GM18520 (cell line): Measurements from ENCODE around the gene HMGCS2.
"Not testable (repeated sequence)": the region's sequence is repeated elsewhere in the genome, so short reads cannot be mapped to it uniquely, and the experiment has no call there.

Experiments
- ATAC-seq: cut with Tn5 transposase; IDR thresholded peaks from one replicate; pipeline ENCODE4 v1.9.1; 2021; ENCODE audit not compliant: unreplicated experiment

The HMGCS2 gene

DNA sequence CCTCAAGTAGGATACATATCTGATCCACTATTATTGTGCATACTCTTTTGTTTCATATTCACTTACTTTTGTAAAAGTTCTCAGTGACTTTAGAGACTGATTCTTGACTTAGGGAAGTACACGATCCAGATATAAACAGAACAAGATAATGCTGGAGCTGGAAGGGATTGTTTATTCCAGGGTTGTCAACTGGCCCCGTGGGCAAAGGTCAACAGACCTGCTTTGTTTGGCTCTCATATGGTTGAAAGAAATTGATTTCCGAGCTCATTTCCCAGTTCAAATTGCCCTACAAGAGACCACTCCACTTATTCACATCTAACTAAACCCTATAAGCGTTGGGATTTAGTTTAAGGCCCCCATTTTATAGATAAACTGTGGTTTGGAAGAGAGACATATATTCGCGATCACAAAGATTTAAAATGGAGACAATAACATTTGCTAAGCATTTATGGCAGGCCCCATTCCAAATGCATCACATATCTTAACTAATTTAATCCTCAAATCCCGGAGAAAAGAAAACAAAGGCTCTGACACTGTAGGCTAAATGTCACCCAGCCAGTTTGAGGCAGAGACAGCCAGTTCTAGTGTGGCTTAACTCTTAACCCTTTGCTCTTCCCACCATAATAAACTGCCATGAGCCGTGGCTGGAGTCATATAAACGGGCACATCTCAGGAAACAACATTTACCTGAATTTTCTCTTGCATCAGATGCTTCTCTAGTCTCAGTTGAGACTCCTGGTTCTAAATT is 21.9 kb upstream of the HMGCS2 start:
- no peak for ATAC-seq

DNA sequence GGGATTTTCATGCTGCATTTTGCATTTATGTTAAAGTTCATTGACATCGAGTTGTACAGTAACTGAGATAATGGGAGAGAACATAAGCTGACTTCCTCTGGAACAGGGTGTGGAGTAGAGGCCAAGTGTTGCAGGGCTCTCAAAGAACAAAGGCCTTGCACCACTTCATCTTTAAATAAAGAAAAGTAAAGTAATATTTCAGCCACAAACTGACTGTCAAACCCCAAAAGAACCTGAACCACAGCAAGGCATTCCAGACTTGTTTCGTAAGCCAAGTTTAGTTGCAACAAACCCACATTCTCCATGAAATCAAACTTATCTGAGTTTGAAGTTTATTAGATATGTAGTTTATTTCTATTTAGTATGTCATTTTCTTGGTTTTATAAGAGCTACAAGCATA is 19.1 kb upstream of the HMGCS2 start:
- no peak for ATAC-seq

DNA sequence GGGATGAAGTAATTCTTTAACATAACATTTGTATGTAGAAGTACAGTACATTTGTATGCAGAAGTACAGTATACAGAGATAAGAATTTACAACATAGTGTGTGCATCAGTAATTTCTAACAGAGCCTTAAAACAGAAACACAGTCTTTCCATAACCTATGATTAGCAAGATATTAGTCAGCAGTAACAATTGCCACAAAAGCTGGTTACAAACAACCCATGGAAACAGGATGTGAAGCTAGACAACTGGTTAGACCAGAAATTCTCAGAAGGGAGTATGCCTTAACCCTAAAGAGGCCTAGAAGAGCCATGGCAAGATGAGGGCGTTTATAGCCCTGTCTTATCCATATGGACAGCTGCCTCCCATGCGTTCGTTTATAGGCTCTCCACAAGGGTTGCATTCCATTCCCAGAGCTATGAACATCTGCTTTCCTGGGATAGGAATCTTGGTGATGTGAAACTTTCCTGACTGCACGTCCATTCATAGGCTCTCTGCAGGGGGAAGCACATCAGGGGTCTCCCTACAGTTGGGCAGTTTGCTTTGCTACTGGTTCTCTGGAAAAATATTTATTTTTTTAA is 17.9 kb upstream of the HMGCS2 start:
- not testable (repeated sequence) for ATAC-seq

DNA sequence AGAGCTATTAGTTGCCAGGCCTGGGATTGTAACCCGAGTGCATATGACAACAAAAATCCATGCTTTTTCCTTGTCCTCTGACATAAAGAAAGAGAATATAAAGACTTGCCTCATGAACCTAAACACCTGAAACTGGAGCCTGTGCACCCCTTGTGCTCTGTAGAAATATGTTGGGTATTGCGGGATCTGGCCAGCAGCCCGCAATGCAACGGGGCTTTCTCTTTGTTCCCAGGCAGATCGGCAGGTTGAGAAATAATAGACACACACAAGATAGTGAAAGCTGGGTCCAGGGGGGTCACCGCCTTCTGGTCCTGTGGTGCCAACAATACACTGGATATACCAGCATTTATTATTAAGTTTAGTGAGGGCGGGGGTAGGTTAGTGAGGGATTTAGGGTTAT is 17.3 kb upstream of the HMGCS2 start:
- not testable (repeated sequence) for ATAC-seq

DNA sequence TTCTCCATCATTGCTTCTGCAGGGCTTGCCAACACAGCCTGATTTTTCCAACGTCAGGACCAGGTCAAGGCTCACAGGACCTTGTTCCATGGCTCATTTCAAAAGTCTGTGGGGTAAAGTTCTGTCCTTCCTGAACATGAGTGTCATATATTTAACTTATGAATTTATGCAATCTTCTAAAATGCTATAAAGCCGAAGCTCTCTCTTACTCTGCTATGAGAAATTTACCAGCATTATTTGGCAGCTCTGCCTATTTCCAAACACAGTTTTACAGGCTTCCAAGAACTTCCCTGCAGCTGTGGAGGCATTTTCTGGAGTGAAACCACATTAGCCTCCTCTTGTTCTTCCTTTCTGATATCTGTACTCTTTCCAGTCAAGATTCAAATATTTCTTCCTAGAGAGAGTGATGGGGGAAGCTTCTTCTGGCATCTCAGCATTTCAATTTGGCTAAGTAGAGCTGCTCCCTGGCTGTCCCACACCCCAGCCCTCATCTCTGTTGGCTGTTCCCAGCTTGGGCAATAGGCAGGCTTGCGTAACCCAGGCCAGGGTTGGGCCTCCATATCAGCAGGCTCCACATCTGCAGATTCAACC is 15.6 kb upstream of the HMGCS2 start:
- no peak for ATAC-seq

DNA sequence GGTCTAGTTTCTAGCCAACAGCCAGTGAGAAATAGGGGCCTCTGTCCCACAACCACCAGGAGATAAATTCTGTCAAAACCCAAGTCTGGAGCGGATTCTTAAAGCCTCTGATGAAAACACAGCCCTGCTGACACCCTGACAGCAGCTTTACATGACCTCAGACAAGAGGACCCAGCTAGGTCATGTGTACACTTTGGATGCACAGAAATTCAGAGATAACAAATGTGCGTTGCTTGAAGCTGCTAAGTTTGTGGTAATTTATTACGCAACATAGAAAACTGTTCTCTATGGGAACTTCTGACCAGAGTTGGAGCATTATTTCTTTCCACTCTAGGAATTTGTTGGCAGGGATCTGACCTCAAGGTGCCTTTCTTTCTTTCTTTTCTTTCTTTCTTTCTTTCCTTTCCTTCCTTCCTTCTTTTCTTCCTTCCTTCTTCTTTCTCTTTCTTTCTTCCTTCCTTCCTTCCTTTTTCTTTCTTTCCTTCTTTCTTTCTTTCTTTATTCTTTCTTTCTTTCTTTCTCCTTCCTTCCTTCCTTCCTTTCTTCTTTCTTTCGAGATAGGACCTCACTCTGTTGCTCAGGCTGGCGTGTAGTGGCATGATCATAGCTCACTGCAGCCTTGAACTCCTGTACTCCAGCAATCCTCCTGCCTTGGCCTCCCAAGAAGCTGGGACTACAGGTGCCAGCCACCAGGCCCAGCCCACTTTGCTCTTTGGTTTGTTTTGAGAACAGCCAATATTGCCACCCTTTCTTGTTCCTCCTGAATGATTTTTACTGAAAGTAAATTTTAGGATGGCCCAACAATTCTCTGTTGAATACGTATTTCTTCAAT is 14.9 kb upstream of the HMGCS2 start:
- ATAC-seq: no peak

DNA sequence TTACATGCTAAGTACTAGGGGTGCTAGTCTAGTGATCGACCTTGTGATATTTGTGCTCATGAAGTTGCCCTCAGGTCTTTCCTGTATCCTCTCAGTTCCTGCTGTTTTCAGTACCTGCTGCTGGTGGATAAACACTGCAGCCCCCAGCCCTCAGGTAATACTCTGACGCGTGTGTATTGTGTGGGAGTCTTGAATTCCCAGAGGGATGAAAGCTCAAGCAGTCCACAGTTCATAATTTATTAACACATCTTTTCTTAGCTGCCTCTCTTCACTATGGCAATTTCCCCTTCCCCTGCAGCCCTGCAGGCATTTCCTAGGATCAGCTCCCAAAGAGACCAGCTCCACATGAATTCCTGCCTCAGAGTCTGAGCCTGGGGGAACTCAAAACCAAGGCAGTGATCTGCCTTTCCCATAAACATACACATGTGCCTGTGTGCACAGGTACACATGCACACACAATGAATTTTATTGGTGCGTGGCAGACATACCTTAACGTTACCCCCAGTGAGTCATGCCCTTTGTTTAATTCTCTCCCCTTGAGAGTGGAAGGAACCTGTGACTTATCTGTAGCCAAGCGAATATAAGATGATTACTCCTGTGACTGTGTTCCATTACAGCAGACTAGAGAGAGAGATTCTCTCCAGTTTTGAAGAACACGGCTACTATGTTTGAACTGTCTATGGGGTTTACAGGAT is 14.1 kb upstream of the HMGCS2 start:
- no peak for ATAC-seq

DNA sequence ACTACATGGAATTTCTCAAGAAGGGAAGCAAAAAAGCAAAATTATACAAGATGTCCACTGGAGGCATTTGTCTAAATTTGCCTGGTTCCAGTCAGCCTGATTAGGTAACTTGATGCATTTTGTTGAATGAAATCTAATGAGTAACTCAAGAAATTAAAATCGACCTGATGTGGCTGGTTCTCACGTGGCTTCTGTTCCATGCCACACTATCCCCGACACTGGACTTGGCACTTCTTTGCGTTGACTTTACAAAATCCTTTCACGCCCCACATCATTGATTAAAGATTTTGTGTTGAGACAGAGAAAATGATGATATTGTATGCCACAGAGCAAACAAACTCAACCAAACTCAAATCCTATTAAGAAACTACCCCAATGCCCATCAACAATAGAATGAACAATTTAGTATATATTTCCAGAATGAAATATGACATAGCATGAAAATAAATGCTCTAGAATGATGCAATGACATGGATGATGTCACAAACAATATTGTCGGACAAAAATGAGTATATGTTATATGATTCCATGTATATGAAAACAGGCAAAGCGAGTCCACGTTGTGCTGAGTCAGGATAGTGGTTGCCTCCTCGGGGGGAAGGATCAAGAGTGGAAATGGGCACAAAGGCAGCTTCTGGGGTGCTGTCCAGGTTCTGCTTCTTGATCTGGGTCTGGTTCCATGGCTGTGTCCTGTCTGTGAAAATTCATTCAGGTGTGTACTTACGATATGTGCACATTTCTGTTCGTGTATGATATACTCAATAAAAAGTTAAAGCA is 12.9 kb upstream of the HMGCS2 start:
- no peak for ATAC-seq

DNA sequence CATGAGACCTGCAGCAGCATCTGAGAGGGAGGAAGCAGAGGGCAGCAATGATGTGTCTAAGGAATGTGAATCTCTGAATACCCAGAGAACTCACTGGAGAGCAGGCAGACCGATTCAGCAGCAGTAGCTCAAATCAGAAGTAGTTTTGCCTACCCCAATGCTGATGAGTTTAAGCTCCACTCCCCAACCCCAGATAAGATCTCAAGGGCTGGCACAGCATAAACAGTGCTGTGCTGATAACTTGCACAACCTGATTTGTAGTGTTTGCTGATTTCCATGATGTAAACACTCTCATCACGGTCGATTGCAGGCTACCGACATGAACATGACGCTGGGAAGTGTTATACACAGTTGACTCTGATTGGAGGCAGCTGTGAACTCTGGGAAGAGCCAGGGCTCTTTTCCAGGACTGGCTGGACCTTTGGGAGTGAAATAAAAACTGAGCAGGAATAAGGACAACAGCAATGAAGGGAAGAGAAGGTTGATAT is 11.2 kb upstream of the HMGCS2 start:
- ATAC-seq: no peak

DNA sequence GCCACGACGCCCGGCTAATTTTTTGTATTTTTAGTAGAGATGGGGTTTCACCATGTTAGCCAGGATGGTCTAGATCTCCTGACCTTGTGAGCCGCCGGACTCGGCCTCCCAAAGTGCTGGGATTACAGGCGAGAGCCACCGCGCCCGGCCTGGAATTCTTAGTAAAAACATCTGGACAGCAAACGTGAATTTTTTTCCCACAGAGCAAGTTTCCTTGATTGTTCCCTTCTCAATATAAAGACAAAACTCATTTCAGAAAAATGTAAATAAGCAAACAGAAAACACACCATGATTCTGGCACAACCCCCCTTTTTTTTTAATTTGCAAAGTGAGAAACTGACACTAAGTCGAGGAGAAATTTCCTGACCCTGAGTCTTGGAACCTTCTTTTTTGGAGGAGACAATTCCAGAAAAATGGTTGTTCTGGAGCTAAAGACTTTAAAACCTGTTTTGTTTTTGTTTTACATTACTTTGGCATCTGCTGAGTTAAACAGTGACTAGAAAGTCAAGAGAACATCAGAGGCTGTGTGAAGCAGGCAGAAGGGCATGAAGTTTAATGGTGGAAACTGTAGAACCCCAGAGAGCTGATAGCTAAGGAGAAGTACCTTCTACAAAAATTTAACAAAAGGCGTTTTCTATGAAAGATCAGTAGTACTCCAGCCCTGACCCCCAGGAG is 10.3 kb upstream of the HMGCS2 start:
- ATAC-seq: no peak

DNA sequence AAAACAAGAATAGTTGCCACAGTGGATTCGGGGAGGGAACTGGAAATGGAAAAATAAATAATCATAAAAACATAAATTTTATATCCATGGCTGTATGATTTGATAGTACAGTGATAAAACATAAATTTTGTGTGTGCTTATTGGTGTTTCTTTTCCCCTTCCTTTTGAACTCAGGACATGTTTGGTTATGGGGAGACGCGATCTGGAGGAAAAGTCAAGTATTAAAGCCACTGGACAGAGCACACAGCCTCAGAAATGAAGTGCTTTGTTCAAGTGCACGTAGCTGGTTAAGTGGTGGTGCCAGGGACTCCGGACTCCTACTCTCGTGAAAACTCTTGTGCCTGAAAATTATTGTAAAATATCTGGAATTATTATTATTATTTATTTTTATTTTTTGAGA is 9.7 kb upstream of the HMGCS2 start:
- ATAC-seq: no peak

DNA sequence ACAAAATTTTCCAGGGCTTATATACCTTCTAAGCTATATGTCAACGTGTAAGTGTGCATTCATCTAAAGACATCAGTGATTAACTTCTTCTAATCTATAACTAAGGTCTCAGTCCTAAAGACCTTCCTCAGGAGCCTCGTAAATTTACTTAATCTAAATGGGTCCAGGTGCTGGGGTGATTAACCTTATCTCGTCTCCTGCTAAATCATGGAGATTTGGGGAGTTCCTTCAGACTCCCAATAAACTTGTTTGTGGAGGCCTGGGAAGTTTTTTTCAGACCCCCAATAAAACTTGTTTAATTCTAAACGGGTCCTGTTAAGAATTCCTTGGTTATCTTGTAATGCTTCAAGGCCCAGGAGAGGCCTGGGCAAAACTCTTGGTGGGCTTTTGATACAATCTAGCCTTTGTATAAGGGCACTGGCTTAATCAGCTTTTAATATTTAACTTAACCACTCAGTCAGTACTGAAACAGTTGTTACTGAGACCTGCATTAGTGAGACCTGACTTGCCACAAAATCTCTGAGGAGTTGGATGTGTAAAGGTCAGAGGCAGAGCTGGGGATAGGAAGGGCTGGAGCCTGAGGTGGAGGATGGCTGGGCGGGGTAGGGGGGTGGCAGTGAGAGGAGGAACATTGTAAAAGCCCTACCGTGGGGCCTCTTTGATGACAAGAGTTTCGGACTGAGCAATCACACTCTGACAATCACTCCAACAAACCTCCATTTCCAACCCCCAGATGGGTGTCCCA is 6.2 kb upstream of the HMGCS2 start:
- ATAC-seq: no peak

DNA sequence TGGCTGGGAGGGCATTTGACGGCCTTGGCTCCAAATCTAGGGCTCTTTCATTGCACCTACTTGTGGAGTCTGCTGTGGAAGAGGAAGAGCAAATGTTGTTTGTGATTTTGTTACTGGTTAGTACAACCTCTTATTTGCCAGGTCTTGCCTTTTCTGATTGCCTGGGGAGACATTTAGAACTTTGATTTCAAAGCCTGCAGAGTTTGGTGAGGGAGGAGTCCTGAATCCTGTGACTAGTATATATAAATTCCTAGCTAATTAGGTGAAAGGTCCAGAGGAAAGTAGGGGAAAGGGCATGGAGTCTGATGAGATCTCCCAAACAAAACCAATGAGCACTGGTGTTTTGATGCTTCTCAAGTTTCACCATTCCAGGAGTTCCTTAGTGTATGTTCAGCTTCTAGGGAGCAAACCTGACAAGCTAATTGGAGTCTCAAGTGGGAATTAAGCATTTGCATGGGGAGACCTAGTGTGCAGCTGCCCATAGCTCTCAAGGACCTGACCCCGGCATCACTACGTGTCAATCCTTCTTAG is 5.1 kb upstream of the HMGCS2 start:
- no peak for ATAC-seq

DNA sequence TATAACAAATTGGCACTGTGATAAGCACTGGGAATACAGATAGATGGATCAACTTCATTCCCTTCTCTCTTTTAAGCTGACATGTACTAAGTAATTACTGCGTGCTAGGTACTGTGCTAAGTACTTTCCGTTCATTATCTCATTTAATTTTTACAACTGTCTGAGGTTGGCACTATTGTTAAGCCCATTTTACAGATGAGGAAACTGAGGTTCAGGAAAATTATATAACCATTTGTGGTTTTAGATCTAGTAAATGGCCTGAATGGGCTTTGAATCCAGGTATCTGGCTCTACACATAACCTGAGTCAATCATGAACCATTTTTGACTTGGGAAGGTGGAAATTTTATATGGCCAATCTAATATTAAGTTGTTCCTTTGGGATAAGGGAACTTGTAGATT is 3.6 kb upstream of the HMGCS2 start:
- no peak for ATAC-seq

DNA sequence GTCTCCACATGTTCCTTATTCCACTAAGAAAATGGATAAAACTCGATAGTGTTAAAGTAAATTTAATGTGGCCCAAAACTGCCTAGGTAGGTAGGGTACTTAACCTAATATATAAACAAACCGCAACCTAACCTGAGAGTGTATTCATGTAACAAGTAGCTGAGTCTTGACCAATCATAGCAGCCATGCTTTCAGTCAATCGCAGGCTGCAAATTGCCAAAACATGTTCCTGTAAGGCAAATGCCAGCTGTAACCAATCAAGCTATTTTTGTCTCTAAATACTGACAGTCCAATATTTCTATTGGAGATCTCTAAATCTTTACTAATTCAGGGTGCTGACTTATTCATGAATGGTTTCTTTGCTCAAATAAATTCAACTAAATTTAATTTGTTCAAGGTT is 3.1 kb upstream of the HMGCS2 start:
- ATAC-seq: no peak

DNA sequence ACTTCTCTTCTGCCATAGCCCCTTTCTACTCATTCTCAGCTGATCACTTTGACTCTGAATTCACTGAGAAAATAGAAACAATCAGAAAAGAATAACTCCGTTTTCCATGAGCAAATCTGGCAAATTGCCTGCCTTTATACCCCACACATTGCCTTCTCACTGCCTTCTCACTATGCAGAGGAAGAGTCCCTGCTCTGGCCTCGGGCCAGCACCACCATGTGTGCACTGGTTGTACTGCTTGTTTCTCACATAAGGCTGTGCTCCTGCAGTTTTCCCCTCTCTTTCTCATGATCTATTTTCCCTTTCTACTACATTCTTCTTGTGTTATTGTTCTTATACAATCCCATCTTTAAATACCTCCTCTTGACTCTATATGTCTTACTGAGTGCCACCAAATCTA is 2.3 kb upstream of the HMGCS2 start:
- no peak for ATAC-seq

DNA sequence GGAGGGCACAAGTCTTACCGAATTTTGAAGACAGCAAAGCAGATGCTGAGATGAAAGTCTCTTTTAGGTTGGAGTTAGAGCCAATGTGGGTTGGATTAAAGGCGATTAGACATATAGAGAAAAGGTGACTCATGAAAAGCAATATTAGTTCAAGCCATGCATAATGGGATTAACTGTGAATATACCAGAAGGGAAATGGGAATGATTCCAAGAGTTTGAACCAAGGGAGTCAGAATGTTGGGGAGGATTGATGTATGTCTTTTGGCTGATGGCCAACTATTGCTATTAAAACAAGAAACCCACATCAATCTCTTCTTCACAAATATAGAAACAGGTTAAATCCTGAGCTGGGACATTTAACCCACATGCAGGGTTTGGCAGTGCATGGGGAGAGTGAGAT is 1.2 kb downstream of the HMGCS2 start:
- ATAC-seq: no peak

DNA sequence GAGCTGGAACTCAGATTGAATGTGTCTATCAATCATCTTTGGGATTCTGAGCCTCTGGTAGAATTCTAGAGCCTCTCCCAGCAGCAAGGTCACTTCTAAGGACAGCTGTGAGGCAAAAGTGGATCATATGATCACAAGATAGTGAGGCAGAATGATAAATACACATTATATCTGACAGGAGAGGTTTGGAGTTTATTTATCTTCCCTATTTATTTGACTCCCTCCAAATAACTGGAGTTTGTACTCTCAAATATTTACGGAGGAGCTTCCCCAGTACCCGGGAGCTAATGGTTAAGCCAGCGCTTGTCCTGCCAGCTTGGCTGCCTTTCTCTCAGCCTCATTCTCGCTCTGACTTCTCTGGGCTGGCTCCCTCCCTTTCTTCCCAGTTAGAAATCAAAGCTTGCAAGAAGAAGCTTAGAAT is 2.3 kb downstream of the HMGCS2 start:
- no peak for ATAC-seq

DNA sequence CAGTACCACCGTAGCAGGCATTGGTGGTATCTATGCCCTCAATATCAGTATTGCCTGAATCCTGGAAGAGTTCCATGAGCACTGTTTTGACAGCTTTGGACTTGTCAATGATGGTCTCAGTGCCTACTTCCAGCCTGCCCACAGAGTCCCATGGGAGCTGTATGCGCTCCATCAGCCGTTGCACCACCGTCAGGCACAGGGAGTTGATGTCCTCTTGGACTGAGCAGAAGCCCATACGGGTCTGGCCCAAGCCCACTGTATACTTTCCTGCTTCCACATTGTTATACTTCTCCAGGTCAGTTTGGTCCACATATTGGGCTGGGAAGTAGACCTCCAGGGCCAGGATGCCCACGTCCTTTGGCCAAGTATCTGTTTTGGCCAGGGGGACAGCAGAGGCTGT is 4.5 kb downstream of the HMGCS2 start:
- ATAC-seq: no peak
